HCT116 (cell line): Measurements from ENCODE around the gene SLC39A10.

Source experiments
- ATF3 ChIP-seq: IDR thresholded peaks from 2 replicates; pipeline ENCODE4 v1.6.1; 2012
- CTCF ChIP-seq, 3 experiments: fragments of 200-600 bp in 1 of 3; sonication (generic) in 1 of 3; IDR thresholded peaks in 2 of 3; conservative IDR thresholded peaks in 1 of 3; 2 replicates each; pipeline ENCODE4 v1.5.1; 2012 to 2017; ENCODE audit warnings: low read depth in 2 of 3, low read length in 2 of 3, antibody characterized with exemption in 1 of 3, borderline replicate concordance in 1 of 3, control low read depth in 1 of 3, mild to moderate bottlenecking in 1 of 3, mixed read lengths in 1 of 3, mixed run types in 1 of 3, moderate library complexity in 1 of 3; ENCODE audit not compliant: insufficient read depth in 1 of 3
- EZH2 ChIP-seq: fragments of 200-600 bp; sonication (generic); IDR thresholded peaks from 2 replicates; pipeline ENCODE4 v1.6.1; 2017; ENCODE audit warnings: antibody characterized with exemption, mixed run types
- MAX ChIP-seq: IDR thresholded peaks from 2 replicates; pipeline ENCODE4 v1.6.1; 2012
- POLR2A ChIP-seq: IDR thresholded peaks from 2 replicates; pipeline ENCODE4 v1.7.0; 2011; ENCODE audit warnings: borderline replicate concordance; ENCODE audit not compliant: insufficient read depth, insufficient read length; ENCODE audit errors: extremely low read depth

GRCh38 chr2:195633974-195634373, 23.1 kb upstream of the SLC39A10 start:
- TF ChIP-seq CTCF (IDR thresholded peaks at IDR 0.05 in 2 of 3, conservative IDR thresholded peaks at IDR 0.05 in 1 of 3; ENCODE audit: borderline replicate concordance in 1 of 3, insufficient read depth in 1 of 3, low read depth in 2 of 3, low read length in 2 of 3) (no peak), EZH2 (no peak), POLR2A (no peak), MAX (no peak), ATF3 (no peak)
